GM19397 (cell line): Measurements from ENCODE around the gene COL4A3.
"Not testable (repeated sequence)": the region's sequence is repeated elsewhere in the genome, so short reads cannot be mapped to it uniquely, and the experiment has no call there.

Experiments
- ATAC-seq: cut with Tn5 transposase; IDR thresholded peaks from one replicate; pipeline ENCODE4 v1.9.1; 2021; ENCODE audit warnings: mild to moderate bottlenecking, moderate library complexity; ENCODE audit not compliant: unreplicated experiment

COL4A3 gene

DNA sequence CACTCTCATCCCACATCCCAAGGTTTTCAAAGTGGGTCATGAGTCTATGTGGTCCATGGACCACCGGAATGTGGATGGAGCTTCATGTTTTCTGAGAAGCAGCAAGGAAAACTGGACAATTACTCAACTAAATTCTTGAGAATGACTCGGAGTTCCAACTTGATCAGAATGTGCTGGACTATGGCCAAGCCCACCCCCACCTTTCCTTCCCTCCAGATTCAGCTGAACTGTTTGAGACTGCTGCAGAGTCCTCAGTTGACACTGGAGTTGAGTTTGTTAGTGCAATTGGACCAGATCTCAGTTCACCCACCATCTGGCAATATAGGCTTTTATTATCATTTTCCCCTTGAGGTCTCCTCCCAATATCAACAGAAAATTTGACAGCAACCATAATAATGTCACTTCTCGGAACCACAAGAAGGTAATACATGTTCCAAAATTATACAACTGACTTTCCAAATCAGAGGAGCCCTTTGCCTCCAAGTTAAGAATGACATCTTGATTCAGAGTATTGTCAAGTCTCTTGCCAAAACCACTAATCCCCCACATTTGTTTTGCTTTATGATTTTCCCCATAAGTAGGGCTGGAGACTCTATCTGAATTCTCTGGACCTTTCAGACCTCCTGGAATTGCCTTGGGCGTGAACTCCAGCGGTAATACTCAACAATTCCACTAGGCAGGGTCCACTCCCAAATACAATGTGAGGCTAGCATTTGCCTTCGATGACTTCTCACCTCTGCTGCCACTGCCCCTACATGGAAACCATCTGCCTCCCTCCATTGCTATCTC, 9.2 kb upstream of the COL4A3 start:
- ATAC-seq, result no peak

- ATAC-seq, result no peak
Observed at GRCh38 chr2:227160164-227160563, 4.3 kb upstream of the COL4A3 start.

DNA sequence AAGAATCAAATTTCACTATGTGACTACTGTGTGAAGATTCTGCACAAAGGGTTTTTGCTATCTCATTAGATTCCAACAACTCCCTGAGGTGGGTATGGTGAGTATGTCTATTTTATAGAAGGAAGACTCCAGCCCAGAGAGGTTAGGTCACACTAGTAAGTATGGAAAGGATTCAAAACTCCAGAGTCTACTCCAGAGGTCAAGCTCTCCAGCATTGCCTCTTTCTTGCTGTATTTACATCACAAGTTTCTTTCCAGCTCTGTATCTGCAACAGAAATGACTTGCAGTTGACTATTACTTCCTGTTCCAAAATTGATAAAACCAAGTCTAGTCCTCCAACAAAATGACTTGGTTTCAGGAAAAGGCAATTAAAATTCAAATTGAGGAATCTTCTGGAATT, 2.5 kb upstream of the COL4A3 start:
- ATAC-seq, result no peak

DNA sequence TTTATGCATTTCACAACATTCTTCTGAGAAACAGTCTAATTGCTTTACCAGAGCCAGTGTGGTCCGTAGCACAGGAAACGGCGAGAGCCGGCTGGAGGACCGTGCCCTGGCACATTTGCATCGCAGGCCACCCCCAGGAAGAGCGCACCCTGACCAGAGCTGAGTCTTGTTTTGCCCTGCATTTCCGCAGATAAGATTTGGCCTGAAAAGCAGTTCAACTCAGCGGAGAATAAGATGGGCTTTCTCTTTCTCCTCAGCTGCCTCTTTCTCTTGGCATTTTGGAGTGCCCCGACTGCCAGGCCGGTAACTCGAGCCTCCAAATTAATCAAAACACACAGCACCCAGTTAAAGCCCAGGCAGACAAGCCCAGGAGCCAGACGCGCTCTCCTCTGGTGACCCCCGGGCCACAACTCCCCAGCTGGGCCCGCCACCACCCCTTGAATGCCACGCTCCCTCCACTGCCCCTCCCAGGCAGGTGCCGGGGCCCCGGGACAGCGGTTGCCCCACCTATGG, 883 bp upstream of the COL4A3 start:
- peak; percentile 82 for ATAC-seq

DNA sequence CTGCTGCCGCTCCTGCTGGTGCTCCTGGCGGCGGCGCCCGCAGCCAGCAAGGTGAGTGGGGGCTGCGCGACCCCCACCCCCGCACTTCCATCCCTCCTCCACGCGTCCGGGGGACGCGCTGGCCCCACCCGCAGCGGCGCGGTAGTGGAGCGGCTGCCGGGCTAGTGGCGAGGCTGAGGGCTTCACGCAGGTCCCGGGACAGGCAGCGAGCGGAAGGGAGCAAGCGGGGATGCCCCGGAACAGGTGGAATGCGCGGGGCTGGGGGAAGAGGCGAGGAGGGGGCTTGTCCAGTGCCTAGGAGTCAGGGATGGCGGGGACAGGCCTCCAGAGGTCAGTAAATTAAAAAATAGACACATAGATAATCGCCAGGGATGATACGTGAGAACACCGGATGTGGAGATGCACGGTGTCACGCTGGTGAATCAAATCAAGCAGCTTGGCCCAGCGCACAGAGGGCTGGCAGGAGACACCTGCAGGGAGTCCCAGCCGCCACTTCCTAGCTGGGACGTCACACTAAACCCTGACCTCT, 403 bp downstream of the COL4A3 start:
- peak; percentile 46 for ATAC-seq

GRCh38 chr2:227171779-227172178, 7.4 kb downstream of the COL4A3 start:
- not testable (repeated sequence) for ATAC-seq

- ATAC-seq, result no peak
Observed at GRCh38 chr2:227177592-227178336, 13.3 kb downstream of the COL4A3 start.

GRCh38 chr2:227179988-227180685, 15.7 kb downstream of the COL4A3 start:
- no peak for ATAC-seq

- ATAC-seq, result no peak
Observed at GRCh38 chr2:227180770-227181169, 16.3 kb downstream of the COL4A3 start.

- no peak for ATAC-seq
Observed at GRCh38 chr2:227182765-227183164, 18.3 kb downstream of the COL4A3 start.

DNA sequence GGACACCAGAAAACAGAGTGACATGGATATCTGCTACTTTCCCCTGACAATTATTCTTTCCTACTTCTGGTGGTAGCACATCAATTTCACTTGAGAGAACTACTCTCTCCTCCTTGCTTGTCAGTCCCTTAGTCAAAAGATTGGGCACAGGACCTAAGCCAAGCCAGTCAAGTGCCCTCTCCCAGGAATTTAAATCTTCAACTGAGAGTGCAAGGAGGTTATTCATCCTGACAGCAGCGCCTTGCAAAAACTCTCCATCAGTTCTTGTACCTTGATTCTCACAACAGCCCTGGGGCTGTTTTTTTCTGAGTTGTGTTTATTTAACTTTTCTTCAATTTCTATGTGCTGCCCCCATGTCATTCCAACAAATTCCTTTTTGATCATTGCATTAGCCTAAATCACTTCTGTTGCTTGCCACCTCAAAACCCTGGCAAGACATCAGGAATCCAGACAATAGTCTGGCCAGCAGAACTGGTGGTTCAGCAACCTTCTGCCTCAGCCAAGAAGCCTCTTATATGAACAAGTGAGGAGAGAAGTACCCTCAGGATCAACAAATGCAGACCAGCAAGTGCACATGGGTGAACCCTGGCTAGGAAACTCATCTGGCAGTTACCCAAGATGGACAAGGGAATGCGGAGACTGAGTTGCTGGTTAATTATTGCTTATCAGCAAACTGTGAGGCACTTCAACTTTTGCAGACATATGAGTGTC, 19.4 kb downstream of the COL4A3 start:
- ATAC-seq, result no peak

- no peak for ATAC-seq
Observed at GRCh38 chr2:227185615-227186232, 21.3 kb downstream of the COL4A3 start.

DNA sequence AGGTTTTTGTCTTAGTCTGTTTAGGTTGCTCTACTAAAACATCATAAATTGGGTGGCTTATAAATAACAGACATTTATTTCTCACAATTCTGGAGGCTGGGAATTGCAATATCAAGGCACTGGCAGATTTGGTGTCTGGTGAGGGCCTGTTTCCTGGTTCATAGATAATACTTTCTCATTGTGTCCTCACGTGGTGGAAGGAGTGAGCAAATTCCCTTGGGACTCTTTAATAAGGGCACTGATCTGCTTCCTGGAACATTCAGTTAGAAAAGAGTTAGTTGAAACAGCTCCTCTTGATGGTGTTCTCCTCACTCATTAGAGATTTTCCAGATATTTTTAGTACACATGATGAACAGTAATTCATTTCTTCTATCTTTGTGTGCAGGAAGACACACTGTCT, 22.3 kb downstream of the COL4A3 start:
- ATAC-seq, result no peak

DNA sequence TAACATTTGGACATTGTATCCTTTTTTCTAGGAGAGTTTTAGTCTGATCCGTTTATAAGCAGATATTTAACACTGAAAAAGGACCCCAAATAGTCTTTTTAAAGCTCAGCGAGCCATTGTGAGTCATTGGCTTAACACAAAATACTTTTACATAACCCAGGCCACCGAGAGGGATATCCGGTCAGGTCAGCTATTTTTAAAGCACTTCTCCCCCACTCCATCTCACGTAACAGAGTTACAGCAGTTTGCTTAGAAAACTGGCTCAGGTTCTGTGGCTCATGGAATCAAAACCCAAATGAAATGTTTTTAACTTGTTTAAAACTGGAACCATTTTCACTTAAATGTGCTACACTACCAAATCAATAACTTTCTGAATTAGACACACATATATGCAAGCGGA, 23.9 kb downstream of the COL4A3 start:
- ATAC-seq, result no peak

DNA sequence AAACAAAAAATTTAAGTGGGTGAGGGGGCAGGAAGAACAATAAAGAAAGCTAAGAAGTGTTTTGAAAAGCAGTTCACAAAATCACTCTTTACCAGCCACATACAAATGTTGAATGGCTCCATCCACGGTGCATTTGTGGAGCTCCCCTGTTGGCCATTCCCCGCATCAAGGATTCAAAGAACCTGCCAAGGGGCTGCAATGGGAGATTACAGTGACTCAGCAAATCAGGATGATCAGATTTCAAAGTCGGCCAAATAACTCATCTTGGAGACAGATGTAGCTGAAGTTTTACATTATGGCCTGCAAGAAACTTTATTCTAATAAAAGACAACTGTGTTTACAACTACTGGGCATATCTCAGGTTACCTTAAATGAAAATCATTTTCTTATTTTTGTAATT, 26.9 kb downstream of the COL4A3 start:
- ATAC-seq, result no peak

DNA sequence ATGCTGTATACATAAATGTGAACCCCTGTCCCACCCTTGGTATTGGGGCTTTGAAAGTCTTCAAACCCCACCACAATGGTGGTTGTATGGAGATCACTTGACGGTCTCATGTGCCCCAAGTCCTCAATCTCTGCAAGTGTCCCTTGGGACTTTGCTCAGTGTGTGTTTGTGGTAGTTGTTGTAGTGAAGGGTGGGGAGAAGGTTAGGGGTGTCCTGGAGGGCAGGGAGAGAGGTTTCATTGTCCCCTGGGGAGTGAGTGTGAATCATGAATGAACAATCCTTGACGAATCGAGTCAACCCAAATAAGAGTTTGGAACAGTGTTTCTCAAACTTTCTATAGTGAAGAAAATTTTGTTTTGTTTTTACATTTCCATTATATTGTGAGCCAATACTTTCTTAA, 28.1 kb downstream of the COL4A3 start:
- no peak for ATAC-seq

- no peak for ATAC-seq
Observed at GRCh38 chr2:227194219-227194618, 29.8 kb downstream of the COL4A3 start.

DNA sequence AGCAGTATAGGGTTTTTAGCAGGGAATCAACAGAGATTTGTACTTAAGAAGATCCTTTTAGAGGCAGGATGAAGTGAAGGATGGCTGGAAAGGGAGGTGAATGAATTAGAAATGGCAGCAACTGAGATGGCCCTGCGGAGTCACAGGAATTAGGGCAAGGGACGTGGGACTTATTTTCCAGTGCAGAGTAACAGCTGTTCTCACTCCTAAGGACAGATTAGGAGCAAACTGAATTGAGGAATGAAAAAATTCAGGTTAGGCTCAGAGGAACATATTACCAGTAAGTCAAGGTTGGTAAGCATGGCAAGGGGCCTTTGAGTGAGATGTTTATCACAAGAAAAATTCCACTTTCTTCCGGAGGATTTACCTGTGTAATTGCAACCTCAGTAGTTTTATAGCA, 34.4 kb downstream of the COL4A3 start:
- no peak for ATAC-seq

- ATAC-seq, result no peak
Observed at GRCh38 chr2:227201771-227202170, 37.3 kb downstream of the COL4A3 start.

- ATAC-seq, result no peak
Observed at GRCh38 chr2:227204452-227204851, 40.0 kb downstream of the COL4A3 start.
